ENCODE data around the gene NAMPT.
"Not testable (repeated sequence)": the region's sequence is repeated elsewhere in the genome, so short reads cannot be mapped to it uniquely, and the experiment has no call there.

The NAMPT gene

DNA sequence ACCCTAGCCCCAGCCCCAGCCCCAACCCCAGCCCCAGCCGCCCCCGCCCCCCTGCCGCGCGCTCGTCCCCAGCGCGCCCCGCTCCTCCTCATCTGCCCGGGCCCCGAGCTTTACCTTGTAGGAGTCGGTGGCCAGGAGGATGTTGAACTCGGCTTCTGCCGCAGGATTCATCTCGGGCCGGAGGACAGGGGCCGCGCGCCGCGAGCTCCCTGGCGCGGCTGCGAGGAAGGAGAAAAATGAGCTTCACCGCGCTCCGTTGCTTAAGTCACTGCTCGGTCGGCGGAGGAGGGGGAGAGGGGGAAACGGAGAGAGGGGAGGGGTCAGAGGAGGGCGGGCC, at the start of gene NAMPT:
Gene NAMPT (minus strand): TSS at position 270 of the 337 bp plus-strand sequence. CDS start 99 bp downstream, at position 171.
- no peak for DNase-seq

DNA sequence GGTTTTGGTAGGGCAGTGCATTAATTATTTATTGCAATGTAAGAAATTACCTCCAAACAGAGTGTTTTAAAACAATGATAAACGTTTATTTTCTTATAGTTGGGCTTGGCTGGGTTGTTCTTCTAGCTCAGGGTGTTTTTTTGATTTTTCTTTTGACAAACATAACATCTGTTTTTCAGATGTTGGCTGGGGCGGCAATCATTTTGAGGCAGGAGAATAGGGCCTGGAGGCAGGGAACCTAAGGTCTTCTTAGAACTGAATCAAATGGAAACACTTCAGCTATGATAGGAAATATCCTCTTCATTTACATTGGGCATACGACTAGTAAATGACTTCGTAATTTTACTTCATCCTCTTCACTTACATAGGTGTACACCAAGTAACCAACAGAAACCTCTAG, 47.4 kb upstream of the NAMPT start:
- no peak for DNase-seq

DNA sequence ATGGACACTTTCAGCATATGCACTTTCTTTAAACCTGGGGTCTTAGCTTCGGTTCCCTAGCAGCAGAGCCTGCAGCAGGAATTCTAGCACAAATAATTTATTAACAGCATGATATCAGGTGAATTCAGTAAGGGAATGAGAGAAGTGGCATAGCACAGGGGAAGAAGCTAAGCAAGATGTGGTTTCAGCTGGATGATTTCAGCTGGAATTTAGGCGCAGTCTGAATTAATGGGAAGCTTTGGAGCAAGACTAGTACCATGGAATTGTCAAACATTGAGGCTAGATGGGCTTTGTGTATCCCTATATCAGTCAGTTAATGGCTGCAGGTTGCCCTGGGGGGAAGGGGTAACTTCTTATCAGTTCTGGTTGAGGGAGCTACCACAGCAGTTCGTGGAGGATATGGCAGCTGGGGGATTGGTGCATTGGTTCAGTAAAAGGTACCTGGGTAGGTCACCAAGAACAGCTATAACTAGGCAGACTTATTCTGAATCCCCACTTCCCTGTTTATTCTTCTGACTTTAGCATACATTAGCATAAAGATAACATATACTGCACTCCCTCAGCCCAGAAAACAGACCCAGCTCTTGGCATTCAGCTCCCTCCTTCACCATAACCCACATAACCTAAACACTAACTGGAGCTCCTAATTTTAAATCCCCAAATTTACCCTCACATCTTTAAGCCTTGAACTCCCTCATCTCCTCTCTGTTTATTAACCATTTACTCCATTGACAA, 46.8 kb upstream of the NAMPT start:
- no peak for DNase-seq

DNA sequence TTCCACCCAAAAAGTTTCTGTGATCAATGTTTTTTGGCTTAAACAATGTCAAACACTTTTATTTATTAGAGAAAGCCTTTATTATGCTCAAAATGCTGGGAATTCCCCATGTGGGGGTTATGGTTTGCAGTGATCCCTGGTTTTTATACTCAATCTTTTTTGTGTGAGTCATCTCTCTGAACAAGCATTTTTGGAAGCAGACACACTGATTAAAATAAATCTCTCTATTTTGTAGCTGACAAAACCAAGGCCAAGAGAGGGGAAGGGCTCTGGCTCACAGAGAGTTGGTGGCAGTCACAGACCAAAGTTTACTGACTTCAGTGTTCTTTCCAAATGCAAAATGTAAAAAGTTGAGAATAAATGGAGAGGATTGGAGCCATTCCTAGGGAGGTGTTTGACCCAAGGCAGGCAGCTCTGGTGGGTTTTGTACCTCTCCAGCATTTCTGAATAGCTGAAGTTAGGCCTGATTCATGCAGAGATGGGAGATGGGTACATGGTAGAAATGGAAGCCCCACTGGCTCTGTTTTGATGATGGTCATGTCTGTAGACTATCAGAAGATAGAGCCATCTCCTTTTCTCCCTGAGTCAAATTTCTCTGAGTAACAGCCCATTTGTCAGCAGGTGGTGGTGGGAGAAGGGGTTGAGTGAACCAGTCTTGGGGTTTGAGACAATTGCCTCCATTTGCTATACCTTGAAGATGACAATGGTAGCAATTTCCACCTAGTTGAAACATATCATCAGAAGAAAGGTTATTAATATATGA, 45.4 kb upstream of the NAMPT start:
- DNase-seq = no peak

DNA sequence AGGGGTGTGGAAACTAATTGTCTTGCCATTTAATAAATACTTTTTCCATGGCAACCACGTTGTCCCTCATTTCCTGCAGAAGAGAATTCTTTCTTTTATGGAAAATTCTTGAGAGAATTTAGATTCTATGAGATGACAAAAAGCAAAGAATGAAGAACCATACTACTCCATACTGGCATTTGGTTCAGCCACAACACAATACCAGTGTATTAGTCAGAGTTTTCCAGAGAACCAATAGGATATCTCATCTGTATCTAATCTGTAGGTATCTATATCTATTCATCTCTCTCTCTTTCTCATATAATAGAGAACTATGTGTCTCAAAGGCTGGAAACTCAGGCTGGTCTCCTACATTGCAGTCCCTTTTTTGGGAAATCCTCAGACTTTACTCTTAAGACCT, 44.6 kb upstream of the NAMPT start:
- DNase-seq = no peak

DNA sequence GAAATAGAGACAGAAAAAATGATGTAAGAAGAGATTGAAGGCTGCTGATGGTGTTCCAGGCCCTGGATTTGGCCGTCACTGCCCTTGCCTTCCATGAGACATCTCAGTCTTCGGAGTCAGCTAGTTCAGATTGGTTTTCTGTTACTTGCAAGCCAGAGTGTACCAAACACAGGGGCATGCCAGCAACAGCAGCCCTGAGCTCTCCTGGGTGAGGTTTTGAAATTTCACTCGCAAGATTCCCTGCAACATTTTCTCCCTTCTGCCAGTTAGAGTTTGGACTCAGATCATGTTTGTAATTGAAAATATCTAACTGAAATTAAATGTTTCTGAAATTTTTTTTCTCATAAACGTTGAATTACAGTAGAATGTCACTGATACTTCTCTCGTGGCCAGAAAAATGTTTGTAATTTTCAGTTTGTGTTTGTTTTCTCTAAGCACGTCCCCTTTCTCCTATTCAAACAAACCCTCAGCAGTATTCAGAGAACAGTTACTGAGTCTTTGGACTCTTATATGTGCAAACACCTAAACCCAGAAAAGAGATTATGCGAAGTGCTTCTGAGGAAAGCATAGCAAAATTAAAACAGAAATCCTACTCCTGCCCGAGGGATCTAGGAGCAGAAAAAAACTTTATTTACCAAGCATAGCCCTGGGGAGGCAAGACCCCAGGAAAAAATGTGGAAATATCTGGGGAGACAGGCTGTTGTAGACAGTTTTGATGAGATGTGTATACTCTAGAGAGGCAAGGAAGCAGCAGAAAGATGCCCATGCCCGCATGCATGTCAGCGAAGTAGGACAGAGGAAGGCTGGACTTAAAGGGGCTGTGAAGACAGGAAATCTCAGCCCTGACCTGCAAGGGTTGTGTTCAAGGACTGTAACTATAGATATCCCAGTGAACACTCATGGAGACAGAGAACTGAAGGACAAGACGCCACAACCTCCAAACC, 43.0 kb upstream of the NAMPT start:
- no peak for DNase-seq

DNA sequence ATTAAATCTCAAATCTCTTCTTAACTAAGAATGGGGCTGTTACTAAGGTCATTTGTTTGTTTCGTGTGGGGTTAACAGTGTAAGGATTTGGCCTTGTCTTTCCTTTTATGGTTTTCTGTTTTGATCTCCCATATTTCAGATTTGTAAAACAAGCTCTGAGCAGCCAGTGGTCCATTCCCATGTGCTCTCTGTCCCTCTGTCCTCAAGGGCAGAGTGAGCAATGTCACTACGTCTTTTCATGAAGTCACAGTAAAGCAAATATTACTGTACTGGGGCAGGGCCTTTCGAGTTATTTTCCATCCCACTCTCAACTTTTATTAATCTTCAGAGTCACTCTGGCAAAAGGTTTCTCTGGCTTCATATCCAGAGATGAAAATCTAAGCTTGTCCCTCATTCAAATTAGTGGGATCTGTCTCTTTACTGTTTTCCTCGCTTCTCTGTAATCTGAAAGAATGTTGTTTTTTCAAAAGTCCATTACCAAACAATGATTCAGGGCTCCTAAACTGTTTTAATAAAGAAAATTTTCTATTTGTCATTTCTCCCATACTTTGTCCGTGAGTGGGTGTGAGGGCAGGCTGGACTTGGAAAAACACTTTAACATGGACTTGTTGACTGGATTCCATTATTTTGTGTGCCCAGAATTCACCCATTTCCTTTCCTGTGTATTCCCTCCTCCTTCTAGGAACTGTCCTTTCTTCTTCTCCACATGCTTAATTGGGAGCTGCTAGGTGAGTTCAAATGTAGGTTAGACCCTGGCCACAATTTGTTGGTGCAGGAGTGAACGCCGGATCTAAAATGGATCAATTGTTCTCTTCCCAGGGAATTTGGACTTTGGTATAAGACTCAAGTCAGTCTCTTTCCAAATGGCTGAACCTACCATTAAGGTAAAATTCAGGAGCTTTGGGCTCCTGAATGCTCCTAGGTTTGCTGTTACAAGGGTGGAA, 42.1 kb upstream of the NAMPT start:
- no peak for DNase-seq

DNA sequence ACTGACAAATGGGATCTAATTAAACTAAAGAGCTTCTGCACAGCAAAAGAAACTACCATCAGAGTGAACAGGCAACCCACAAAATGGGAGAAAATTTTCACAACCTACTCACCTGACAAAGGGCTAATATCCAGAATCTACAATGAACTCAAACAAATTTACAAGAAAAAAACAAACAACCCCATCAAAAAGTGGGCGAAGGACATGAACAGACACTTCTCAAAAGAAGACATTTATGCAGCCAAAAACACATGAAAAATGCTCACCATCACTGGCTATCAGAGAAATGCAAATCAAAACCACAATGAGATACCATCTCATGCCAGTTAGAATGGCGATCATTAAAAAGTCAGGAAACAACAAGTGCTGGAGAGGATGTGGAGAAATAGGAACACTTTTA, 39.7 kb upstream of the NAMPT start:
- DNase-seq = not testable (repeated sequence)

DNA sequence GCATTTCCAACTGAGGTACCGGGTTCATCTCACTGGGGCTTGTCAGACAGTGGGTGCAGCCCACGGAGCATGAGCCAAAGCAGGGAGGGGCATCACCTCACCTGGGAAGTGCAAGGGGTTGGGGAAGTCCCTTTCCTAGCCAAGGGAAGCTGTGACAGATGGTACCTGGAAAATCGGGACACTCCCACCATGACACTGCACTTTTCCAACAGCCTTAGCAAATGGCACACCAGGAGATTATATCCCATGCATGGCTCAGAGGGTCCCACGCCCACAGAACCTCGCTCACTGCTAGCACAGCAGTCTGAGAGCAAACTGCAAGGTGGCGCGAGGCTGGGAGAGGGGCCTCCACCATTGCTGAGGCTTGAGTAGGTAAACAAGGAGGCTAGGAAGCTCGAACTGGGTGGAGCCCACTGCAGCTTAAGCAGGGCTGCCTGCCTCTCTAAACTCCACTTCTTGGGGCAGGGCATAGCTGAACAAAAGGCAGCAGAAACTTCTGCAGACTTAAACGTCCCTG, 35.5 kb upstream of the NAMPT start:
- DNase-seq = not testable (repeated sequence)

DNA sequence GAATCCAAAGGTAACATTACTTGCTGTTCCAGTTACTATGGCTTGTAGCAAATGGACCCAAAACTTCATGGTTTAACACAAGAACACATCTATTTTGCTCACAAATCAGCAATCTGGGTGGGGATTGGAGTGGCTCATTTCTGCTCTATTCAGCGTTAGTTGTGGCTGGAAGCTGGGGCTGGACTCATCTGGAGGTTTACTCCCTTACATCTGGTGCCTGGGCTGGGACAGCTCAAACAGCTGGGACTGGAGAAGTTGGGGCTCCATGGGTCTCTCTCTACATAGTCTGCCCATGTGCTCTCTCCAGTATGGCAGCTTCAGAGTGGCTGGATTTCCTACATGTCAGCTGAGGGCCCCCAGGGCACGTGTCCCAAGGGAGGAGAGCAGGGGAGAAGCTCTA, 33.7 kb upstream of the NAMPT start:
- no peak for DNase-seq

DNA sequence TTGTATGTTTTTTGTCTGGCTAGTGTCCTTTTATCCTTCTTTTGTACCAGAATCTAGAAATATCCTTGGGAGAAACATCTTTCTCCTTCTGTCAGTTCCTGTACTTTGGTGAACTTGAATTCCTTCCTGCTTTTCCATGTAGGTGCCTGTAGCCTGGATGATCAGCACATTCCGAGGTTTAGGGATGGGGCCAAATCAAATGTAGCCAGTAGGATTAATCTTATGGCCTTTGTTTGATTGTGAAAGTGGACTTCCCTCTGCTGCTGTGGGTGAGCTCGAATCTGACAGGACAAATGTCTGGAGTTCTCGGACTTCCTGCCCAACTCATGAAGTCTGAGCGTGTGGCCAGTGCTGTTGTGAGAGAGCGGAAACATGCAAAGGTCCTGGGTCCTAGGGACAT, 33.2 kb upstream of the NAMPT start:
- no peak for DNase-seq

DNA sequence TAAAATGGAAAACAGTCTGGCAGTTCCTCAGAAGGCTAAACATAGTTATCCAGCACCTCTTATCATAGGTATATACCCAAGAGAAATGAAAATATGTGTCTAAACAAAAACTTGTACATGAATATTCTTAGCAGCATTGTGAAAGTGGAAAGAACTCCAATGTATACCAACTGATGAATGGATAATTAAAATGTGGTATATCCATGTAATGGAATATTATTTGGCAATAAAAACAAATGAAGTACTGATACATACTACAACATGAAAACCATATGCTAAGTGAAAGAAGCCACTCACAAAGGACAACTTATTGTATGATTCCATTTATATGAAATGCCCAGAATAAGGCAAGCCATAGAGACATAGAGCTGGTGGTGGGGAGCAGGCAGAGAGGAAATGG, 32.2 kb upstream of the NAMPT start:
- no peak for DNase-seq

DNA sequence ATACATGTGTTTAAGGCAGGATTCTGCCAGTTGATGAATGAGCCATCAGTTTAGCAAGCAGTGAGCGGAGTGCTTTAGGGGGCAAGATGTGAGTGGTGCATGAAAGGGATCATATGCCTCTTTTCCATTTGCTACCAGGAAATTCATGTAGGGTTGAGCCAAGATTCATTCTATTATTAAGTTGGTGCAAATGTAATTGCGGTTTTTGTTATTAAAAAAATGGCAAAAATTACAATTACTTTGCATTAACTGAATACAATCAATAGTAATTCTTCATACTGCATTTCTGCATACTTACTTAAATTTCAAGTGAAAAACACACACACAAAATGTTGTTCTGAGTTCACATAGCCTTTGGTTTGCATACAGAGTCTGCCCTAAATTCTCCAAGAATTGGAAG, 30.1 kb upstream of the NAMPT start:
- DNase-seq = no peak

DNA sequence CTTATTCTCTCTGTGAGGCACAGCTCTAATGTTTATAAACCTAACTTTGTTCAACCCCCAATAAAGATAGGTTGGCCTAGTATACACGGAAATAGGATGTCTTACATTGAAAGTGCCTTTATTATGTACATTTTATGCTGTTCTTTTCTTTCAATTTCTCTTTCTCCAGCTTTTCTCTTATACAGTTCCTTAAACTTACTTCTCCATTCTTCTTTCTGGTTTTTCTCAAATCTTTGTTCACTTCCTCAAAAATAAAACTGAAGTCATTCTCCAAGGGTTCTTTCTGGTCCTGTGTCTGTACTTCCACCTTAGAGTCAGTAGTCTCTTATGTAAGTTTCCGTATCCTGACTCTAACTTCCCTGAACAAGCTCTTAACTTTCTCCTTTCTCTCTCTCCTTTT, 29.2 kb upstream of the NAMPT start:
- no peak for DNase-seq

DNA sequence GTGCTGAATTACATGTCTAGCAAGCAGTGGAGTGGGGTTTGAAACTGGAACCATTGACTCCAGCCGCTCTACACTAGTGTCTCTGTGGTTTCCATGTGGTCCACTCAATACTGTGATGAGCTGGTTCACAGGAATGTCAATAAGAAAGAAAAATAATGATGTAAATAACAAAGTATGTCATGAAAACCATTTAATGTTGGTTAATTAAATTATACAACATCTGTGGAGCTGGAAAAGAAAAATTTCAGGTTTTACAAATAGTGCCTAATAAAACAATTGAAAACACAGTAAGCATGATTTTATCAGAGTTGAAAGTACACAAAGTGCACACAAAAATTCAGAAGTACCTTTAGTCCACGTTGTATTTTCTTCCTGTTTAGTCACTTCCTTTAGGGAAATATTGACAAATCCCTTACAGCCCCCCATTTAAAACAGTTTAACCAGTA, 28.7 kb upstream of the NAMPT start:
- DNase-seq = no peak

DNA sequence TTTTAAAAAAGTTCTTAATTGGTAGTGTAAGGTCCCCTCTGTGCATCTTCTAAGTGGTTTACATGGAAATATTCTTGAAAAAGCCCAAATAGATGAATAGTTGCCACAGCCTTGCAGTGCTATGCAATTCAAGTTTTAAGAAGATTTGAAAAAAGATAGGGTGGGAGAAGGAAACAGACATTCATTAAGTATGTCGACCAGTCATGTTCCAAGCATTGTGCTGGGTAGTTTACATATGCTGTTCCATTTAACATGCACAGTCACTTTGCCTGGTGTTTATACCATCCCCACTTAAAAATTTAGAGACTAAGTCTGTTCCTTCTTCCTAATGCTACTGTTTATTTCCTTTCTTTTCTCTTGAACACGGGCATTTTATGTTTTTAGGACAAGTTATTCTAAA, 28.1 kb upstream of the NAMPT start:
- no peak for DNase-seq

DNA sequence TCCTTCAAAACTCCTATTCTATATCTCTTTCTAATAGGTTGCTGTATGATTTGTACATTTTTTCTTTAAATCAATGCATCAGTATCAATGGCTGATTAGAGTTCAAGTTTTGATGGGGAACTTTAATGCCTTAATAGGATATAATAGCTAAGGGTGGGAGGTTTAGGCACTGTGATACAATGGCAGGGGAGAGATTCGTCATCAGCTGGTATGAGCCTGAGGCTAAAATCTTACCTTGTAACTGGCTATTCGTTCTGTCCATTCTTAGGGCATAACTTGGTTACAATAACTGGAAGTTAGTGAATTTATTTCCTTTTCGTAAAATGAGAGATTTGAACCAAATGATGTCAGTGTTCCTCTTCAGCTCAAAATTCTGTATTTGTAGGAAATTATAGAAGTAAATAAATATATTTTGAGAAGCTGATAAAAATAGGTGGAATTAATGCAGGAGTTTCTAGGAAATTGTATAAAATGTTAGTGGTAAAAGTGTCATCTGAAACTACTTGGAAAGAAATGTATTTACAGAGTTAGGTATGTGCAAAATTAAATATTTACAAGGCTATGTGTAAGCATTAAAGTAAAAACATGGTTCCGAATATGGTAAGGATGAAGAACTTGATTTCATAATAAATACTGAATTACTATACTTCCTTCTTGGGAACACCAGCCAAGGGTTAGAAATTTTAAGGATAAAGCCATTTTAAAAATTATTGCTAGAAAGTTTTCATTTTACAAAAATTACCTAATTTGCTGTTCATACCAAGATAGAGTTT, 27.5 kb upstream of the NAMPT start:
- no peak for DNase-seq

DNA sequence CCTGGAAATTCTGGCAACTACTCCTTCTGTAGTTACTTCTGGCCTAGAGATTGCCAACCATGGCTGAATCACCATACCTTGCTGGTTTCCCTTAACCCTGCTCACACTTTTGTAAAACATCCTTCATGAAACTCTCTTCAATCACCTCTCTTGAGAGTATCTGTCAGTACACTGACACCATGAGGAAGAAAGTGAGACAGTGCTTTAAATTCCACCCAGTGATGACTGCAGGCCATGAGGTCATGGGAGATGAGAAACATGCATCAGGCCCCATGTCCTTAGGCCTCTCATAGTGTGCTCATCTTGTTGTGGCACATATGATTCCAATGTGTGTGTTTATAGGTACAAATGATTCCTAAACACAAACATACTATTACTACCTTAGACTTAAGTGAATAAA, 24.6 kb upstream of the NAMPT start:
- DNase-seq = no peak

DNA sequence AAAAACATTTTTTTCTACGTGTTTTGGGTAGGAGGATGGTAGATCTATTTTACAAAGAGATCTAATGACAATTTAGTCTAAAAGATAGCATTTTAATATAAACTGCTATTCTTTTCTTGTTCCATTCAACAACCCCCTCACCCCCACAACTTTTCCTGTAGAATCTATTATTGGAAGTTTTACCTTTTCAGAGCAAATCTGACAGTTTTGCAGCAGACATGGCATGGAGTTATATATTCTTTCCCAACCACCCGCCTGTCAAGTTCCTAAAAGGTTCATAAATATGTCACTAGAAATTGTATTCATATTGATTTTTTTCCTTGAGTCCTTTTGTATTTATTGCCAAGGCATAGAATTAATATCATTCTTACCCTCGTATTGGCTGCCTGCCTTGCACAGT, 21.5 kb upstream of the NAMPT start:
- DNase-seq = no peak

DNA sequence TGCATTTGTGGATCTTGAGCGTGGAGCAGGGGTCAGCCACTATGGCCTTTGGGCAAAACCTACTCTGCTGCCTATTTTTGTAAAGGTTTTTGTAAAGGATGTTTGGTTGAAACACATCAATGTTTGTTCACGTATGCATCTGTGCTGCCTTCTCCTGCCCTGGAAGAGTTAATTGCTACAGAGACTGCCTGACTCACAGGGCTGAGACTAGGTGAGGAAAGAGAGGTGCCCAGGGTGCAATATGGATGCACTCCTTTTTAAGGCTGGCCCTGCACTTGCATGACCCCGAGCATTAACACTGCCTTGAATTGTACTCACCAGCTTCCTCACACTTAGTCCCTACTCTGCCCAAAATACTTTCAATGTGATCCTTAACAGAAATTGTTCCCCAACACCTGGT, 20.9 kb upstream of the NAMPT start:
- no peak for DNase-seq

DNA sequence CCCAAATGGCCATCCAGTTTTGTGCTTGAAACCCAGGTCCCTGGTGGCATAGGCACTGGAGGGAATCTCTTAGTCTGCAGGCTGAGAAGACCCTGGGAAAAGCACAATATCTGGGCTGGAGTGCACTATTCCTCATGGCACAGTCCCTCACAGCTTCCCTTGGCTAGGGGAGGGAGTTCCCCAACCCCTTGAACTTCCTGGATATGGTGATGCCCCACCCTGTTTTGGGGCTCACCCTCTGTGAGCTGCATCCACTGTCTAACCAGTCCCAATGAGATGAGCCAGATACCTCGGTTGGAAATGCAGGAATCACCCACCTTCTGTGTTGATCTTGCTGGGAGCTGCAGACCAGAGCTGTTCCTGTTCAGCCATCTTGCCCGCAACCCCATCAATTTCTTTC, 19.8 kb upstream of the NAMPT start:
- DNase-seq = no peak
